Hematopoietic multipotent progenitor cell (in vitro differentiated cells): Measurements from ENCODE around the gene CD300LD. TPM values are rescaled to one million over a fixed set of nuclear protein-coding genes. Genes with fewer than 3 reads are reported as not detected.
A peak's percentile ranks its signal among the peaks of the same experiment; 100 is the strongest.

Source experiments
- DNase-seq, 3 donors: peaks; one replicate each; pipeline ENCODE4 v3.0.0-alpha.2; 2011 to 2015; ENCODE audit warnings: low read depth in 2 of 3, low spot score in 2 of 3
- total RNA-seq: library from RNA; depleted of rRNA; stranded (reverse); fragments of >200 nt; gene quantifications from one replicate; pipeline ENCODE4 v1.2.3, GENCODE V29; 2012

The CD300LD gene
- total RNA-seq, 1 donor, result not detected

GRCh38 chr17:74607221-74607620, 15.1 kb upstream of the CD300LD start:
- DNase-seq, result no peak

GRCh38 chr17:74606050-74606449, 14.0 kb upstream of the CD300LD start:
- no peak for DNase-seq

DNA sequence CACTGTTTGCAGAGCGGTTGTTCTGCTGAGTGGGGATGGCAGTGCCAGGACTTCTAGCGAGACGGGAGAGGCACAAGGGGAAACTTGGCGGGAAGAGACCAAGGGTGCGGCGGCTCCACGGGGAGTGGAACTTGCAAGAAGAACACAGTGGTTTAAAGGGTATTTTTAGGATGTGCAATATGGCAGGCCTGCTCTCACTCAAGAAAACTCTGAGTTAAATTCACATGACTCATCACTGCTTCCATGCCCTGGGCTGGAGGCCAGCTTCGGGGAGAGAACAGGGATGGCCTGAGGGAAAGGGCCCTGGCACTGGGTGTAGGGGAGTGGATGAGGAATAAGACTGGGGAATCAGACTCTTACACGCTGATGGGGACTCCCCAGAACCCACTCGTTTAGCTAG, 13.3 kb upstream of the CD300LD start:
- no peak for DNase-seq

GRCh38 chr17:74604761-74605160, 12.7 kb upstream of the CD300LD start:
- DNase-seq, result no peak

DNA sequence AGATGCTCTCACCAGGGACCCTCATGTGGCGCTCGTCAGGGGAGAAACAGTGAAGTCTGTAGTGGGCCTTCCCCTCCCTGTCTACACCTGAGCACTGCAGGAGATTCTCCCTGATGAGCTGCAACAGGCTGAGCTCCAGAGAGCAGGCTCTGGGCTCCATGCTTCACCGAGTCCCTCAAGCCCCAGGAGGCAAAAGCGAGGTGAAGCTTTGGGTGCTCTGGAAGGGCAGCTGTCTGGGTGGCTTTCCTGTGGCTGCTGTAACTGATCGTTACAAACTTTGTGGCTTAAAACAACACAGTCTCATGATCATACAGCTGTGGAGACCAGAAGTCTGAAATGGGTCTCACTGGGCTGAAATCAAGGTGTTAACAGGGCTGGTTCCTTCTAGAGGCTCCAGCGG, 12.1 kb upstream of the CD300LD start:
- DNase-seq, result no peak

- DNase-seq, result no peak
These were observed 11.7 kb upstream of the CD300LD start for GRCh38 chr17:74603746-74604145.

- peak in 1 of 3 donors; percentile 28 for DNase-seq
These were observed 11.1 kb upstream of the CD300LD start for GRCh38 chr17:74603037-74603635.

GRCh38 chr17:74601944-74602572, 10.0 kb upstream of the CD300LD start:
- DNase-seq, result peak in 2 of 3 donors; percentile 43 to 70

DNA sequence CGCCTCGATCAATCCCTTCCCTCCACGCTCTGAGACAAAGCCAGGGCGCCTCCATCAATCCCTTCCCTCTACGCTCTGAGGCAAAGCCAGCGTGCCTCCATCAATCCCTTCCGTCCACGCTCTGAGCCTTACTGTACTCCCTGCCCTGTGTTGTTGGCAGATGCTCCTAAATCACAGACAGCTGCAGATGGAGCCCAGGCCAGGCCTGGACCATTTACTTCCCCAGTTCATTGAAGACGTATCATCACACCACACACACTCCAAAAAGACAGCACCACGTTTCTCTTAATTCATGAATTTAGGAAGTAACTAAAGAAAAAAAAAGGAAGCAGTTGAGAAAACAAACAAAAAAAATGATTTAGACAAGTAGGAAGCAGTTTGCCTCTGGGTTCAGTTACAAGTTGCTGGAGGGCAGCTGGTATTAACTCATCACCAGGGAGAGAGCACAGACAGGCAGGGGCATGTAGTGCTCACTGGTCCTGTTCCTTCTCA, 7.4 kb upstream of the CD300LD start:
- peak in 2 of 3 donors; percentile 51 to 83 for DNase-seq

DNA sequence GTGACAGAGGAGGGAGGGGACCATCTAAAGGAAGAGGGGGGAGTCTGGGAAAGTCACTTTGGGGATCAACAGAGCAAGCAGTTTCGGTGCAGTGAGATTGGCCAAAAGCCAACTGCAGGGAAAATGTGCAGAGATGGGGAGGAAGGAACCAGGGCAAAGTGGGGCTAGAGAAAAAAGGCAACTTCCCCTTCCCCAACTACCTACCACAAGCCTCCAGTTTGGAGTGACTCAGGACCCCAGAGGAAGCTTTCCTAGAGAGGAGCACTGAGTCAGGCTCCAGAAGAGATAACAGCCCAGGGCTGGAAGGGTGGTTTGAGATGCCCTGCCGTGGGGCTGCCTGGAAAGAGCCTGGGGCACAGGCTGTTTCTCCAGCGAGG, 6.9 kb upstream of the CD300LD start:
- DNase-seq, result peak in 2 of 3 donors; percentile 37 to 48

GRCh38 chr17:74598346-74599022, 6.4 kb upstream of the CD300LD start:
- DNase-seq, result no peak

DNA sequence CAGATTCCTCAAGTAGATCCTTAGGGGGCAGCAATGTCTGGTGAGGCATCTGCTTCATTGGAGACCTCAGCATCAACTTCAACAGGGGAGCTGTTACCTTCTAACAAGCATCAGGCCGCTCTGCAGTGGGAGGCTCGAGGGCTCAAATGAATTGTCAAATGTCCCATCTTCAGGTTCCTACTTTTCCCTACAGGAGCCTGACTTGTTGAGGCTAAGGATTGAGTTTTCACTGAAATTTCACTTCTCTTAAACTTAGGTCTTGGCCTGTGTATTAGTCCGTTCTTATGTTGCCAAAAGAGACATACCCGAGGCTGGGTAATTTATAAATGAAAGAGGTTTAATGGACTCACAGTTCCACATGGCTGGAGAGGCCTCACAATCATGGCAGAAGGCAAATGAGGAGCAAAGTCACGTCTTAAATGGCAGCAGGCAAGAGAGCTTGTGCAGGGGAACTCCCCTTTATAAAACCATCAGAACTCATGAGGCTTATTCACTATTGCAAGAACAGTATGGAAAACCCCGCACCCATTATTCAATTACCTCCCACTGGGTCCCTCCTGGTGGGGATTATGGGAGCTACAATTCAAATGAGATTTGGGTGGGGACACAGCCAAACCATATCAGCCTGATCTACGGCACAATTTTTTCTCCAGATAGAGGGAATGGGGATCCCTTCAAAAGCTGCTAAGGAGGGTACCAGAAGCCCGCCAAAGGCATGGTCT, 5.1 kb upstream of the CD300LD start:
- no peak for DNase-seq

DNA sequence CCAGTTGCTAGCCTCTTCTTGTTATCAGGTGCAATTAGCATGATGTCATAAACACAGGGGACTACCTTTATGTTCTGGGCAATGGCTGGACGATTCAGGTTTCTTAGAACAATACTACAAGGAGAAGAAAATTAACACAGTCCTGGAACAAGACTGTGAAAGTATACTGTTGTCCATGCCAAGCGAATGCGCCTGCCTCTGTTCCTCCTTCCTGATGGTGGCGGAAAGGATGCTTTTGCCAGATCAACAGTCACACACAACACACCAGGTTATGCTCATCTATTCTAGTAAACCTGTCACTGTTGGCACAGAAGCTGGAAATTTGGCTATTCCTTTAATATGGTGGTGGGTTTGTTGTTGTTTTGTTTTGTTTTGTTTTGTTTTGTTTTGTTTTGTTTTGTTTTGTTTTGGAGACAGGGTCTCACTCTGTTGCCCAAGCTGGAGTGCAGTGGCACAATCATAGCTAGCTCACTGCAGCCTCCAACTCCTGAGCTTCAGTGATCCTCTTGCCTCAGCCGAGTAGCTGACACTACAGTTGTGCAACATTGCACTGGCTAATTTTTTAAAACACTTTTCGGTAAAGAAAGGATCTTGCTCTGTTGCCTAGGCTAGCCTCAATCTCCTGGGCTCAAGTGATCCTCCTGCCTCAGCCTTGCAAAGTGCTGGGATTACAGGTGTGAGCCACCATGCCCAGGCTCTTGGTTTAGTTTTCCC, 3.1 kb upstream of the CD300LD start:
- DNase-seq, result no peak

DNA sequence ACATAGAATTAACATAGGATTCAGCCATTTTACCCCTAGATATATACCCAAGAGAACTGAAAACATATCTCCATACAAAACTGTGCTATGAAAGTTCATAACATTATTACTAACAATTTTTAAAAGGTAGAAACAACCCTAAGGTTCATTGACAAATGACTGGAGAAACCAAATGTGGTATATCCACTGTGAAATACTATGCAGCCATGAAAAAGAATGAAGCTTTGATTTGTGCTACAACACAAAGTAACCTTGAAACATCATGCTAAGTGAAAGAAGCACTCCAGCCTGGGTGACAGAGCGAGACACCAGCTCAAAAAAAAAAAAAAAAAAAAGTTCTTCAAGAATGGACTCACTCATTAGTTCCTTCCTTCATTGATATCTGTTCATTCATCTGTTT, 580 bp downstream of the CD300LD start:
- no peak for DNase-seq

- no peak for DNase-seq
These were observed 6.4 kb downstream of the CD300LD start for GRCh38 chr17:74585711-74586110.

GRCh38 chr17:74584292-74585060, 7.6 kb downstream of the CD300LD start:
- no peak for DNase-seq

GRCh38 chr17:74582633-74583032, 9.4 kb downstream of the CD300LD start:
- no peak for DNase-seq

DNA sequence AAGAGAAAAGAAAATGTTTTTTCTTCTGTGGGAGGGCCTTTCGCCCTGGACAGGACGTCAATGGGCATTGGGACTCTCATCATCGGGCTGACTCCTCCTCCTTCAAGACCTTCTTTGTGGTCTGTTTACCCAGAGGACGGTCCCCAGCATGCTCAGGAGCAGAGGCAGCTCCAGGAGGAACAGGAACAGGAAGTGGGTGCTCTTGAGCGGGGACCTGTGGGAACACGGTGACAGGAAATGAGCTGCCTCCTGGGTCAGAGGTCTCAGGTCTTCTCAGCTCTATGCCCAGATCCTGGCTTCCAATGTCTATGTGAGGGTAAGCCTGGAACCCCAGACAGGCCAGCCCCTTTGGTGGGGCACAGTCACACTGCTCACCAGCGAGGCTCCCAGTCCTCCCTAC, 12.2 kb downstream of the CD300LD start:
- DNase-seq, result no peak

DNA sequence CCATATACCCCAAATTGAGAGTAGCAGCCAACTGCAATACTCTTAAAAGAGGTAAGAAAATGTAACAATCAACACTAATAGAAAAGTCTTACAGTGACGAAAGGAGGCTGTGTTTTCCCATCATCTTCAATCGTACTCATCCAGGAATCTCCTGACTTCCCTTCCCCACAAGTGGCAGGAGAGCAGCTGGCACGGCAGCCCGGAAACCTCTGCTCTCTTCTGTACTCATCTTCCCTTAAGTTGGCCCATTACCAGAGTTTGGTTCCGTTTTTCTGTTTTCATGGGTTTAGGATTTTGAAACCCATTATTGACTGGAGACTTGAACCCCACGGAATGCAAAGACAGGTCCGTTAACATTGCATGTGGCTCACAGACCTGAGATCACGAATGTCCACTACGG, 13.1 kb downstream of the CD300LD start:
- no peak for DNase-seq
